ENCODE data around the gene SYT13. TPM values are rescaled to one million over a fixed set of nuclear protein-coding genes. Genes with fewer than 3 reads are reported as not detected.

SYT13 gene
- total and polyA plus RNA-seq, 10 of the 15 experiments (the other 5 are each of a cell fraction or from before 2014, with no cell fraction given) = not detected

DNA sequence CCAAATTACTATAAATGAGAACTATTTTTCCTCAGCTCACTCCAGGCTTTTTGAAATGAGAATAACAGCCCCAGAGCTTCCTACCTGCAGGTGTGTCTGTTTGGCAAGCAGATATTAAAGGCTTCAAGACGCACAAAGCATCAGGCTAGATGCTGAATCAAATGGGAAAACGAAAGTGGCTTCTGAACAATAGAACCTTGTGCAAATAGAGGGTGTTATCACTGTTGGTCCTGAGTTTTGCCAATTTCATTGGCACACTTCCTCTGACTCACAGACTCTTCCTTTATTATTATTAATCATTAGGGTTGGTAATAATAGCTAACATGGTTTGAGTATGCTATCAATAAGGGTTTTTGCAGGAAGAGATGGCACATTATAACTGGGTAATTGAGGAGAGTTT is 13.4 kb downstream of the SYT13 start:
- TF ChIP-seq YY1 (IDR thresholded peaks at IDR 0.05; ENCODE audit: low read depth, low read length) (no peak), ETV6 (conservative IDR thresholded peaks at IDR 0.05 in 1 of 2, IDR thresholded peaks at IDR 0.05 in 1 of 2; ENCODE audit: borderline replicate concordance in 1 of 2, low read depth in 1 of 2) (peak in 1 of 2 experiments; percentile 34; a peak in 1 of 4 replicates), NRF1 (conservative IDR thresholded peaks at IDR 0.05; ENCODE audit: low read depth, low read length) (no peak)
- Histone ChIP-seq H2AFZ (ENCODE audit: control insufficient read depth, low read depth, low read length) (no peak overlapping the region), H3K4me1 (ENCODE audit: control insufficient read depth, insufficient read depth, low read length) (no peaks in the 10 kb centered on the region), H4K20me1 (ENCODE audit: control insufficient read depth, insufficient read depth) (no peaks in the 10 kb centered on the region), H3K4me3 (no peak overlapping the region), H3K27ac (ENCODE audit: control insufficient read depth, insufficient read depth) (no peak overlapping the region), H3K79me2 (ENCODE audit: control insufficient read depth, insufficient read depth, low read length) (no peaks in the 10 kb centered on the region), H3K36me3 (ENCODE audit: control insufficient read depth in 2 of 2, insufficient read depth in 2 of 2, low read length in 1 of 2) (no peaks in the 10 kb centered on the region), H3K27me3 (replicated peaks in 1 of 2; ENCODE audit: control insufficient read depth in 2 of 2, insufficient read depth in 2 of 2, low read length in 1 of 2) (peaks cover 0 to 2% of the 10 kb centered on the region in 2 experiments; a peak in 1 of 4 replicates), H3K4me2 (ENCODE audit: control insufficient read depth, insufficient read depth) (no peak overlapping the region), H3K9me3 (replicated peaks; ENCODE audit: control insufficient read depth, insufficient read depth, low read length) (no peaks in the 10 kb centered on the region), H3K9ac (ENCODE audit: control insufficient read depth, insufficient read depth, low read length) (no peak overlapping the region)
- in situ Hi-C loops (cut with MboI) = no loop called here
- intact Hi-C loops (cut with micrococcal nuclease; ENCODE audit: unreplicated experiment) = no loop called here
- POLR2A ChIA-PET = no interaction called here
- ATAC-seq = peak; percentile 55
- no peak for FAIRE-seq
- DNase-seq (ENCODE audit: low read depth, low spot score) = no peak
- RAD21 ChIA-PET (ENCODE audit: unreplicated experiment) = no interaction called here
- no TSS peak for BruUV-seq (replicated peaks)
- 0% methylated on average over 2 of the region's 2 CpGs for WGBS (ENCODE audit: insufficient coverage, insufficient replicate concordance, low lambda C conversion rate, missing lambda C conversion rate)
- SMC1A ChIA-PET (ENCODE audit: uncharacterized antibody, unreplicated experiment) = no interaction called here
- CTCF ChIA-PET = no interaction called here

DNA sequence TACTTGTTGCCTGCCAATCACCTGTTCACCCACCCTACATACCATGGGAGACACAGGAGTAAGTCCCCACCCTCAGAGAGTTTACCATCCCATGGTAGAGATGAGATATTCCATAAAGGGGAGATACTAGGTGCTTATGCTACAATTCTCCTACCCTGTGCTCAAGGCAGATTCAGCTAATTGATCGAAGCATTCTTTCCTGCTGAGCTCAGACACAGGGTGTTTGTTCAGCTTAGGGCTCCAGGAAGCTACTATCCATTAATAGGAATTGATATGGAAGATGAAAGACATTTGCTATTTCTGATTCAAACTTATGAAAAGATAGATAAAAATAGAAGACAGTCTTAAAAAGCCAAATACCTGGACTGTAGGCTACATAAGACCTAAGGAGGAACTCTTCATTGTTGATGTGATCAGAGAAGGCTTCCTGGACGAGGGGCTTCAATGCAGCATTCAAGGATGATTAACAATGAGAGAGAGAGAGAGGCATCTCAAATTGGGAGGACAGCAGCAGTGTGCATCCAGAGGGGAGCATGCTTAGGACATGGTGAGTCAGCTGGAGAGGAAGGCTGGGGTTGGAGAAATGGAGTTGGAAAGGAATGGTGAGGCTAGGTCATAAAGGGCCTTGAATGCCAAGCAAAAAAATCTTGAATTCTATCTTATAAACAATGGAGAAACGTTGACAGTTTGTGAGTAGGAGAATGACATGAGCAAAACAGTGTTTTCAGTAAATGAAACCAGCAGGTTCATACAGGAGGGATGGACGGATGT is 15.0 kb downstream of the SYT13 start:
- ChIA-PET SMC1A (ENCODE audit: uncharacterized antibody, unreplicated experiment) (no interaction called here), POLR2A (no interaction called here), RAD21 (ENCODE audit: unreplicated experiment) (no interaction called here), CTCF (no interaction called here)
- no peaks in the 10 kb centered on the region for H3K79me2 ChIP-seq (ENCODE audit: control insufficient read depth, insufficient read depth, low read length)
- peaks cover 0 to 2% of the 10 kb centered on the region in 2 experiments; a peak in 2 of 4 replicates for H3K27me3 ChIP-seq (replicated peaks in 1 of 2; ENCODE audit: control insufficient read depth in 2 of 2, insufficient read depth in 2 of 2, low read length in 1 of 2)
- DNase-seq (ENCODE audit: low read depth, low spot score) (no peak), ATAC-seq (no peak), FAIRE-seq (no peak)
- no peak for TF ChIP-seq EZH2 (IDR thresholded peaks at IDR 0.05; ENCODE audit: borderline replicate concordance, control insufficient read depth, low read depth, low read length)
- TF ChIP-seq CTCF (IDR thresholded peaks at IDR 0.05 in 2 of 3, conservative IDR thresholded peaks at IDR 0.05 in 1 of 3; ENCODE audit: control insufficient read depth in 2 of 3, extremely low read depth in 1 of 3, insufficient read depth in 1 of 3, low read depth in 3 of 3, low read length in 3 of 3) = no peak
- TF ChIP-seq BCL3 (IDR thresholded peaks at IDR 0.05; ENCODE audit: borderline replicate concordance, insufficient read depth, low read depth, low read length, poor library complexity, severe bottlenecking) = no peak
- TF ChIP-seq RAD51 (IDR thresholded peaks at IDR 0.05) = no peak
- no peaks in the 10 kb centered on the region for H3K36me3 ChIP-seq (ENCODE audit: control insufficient read depth in 2 of 2, insufficient read depth in 2 of 2, low read length in 1 of 2)
- WGBS (ENCODE audit: insufficient coverage, insufficient replicate concordance, low lambda C conversion rate, missing lambda C conversion rate) = 5% methylated on average over 4 of the region's 4 CpGs
- H3K4me3 ChIP-seq = no peak overlapping the region
- no peak overlapping the region for H3K4me2 ChIP-seq (ENCODE audit: control insufficient read depth, insufficient read depth)
- H3K27ac ChIP-seq (ENCODE audit: control insufficient read depth, insufficient read depth) = no peak overlapping the region
- H3K4me1 ChIP-seq (ENCODE audit: control insufficient read depth, insufficient read depth, low read length) = no peaks in the 10 kb centered on the region
- H4K20me1 ChIP-seq (ENCODE audit: control insufficient read depth, insufficient read depth) = no peaks in the 10 kb centered on the region
- H2AFZ ChIP-seq (ENCODE audit: control insufficient read depth, low read depth, low read length) = no peak overlapping the region
- in situ Hi-C loops (cut with MboI) = no loop called here
- H3K9ac ChIP-seq (ENCODE audit: control insufficient read depth, insufficient read depth, low read length) = no peak overlapping the region
- intact Hi-C loops (cut with micrococcal nuclease; ENCODE audit: unreplicated experiment) = no loop called here
- BruUV-seq (replicated peaks) = no TSS peak
- H3K9me3 ChIP-seq (replicated peaks; ENCODE audit: control insufficient read depth, insufficient read depth, low read length) = no peaks in the 10 kb centered on the region

All from GM12878 (cell line).